T-helper 17 cell (primary cell): ENCODE results near the gene PADI4. TPM values are rescaled to one million over a fixed set of nuclear protein-coding genes. Genes with fewer than 3 reads are reported as not detected.
"Not testable (repeated sequence)": the region's sequence is repeated elsewhere in the genome, so short reads cannot be mapped to it uniquely, and the experiment has no call there.

Source experiments
- ATAC-seq: fragments of 150-1000 bp; cut with Tn5 transposase; 2 replicates; pipeline ENCODE4 v1.10.0; 2021; ENCODE audit warnings: mild to moderate bottlenecking, moderate library complexity
- DNase-seq, 3 donors: peaks; one replicate each; pipeline versions ENCODE4 v3.0.0 to v3.0.0-alpha.2; 2020 to 2021
- H3K9me3 ChIP-seq: one replicate; pipeline ENCODE4 v1.7.0; 2013; ENCODE audit warnings: low read length, mild to moderate bottlenecking; ENCODE audit not compliant: control insufficient read depth, poor library complexity, severe bottlenecking
- H3K27ac Mint-ChIP-seq: one replicate; pipeline ENCODE4 v1.8.0; 2022; ENCODE audit warnings: mild to moderate bottlenecking, moderate library complexity, mixed read lengths
- H3K27me3 Mint-ChIP-seq: one replicate; pipeline ENCODE4 v1.8.0; 2022; ENCODE audit warnings: mixed read lengths
- H3K36me3 Mint-ChIP-seq: one replicate; pipeline ENCODE4 v1.8.0; 2022; ENCODE audit warnings: low read depth, mixed read lengths
- H3K4me1 Mint-ChIP-seq: one replicate; pipeline ENCODE4 v1.8.0; 2022; ENCODE audit warnings: mild to moderate bottlenecking, mixed read lengths
- H3K4me3 Mint-ChIP-seq: one replicate; pipeline ENCODE4 v1.8.0; 2022; ENCODE audit warnings: mild to moderate bottlenecking, moderate library complexity, mixed read lengths
- total RNA-seq, 4 donors: library from RNA in 2 of 4; stranded (reverse) in 2 of 4; gene quantifications; one replicate each; pipeline ENCODE4 v1.2.3 and lab custom pipeline; 2022 to 2026

Gene PADI4
- total RNA-seq, 2 donors from 2014 or later: 1.5 to 1.6 TPM

DNA sequence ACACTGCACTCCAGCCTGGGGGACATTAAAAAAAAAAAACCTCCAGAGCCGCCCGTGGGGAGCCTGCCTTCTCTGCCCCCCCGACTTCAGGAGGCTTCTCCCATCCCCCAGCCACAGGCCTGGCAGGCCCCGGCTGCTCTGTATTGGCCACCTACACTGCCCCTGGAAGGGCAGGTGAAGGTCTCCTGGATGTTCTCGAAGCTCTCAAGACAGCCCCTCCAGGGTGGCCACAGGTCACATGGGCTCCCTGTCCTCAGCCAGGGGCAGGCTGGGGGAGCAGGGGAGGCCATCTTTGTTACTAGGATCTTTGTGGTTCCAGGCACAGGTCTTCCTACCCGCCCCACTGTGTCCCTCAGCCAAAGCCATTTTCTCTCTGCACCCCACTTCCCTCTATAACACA lies 96.8 kb downstream of the PADI4 start:
- no peaks in the 10 kb centered on the region for H3K9me3 ChIP-seq
- DNase-seq: no peak
- Mint-ChIP-seq H3K36me3 (peaks cover 3% of the 10 kb centered on the region), H3K4me1 (peaks cover 5% of the 10 kb centered on the region), H3K4me3 (no peak overlapping the region), H3K27ac (no peak overlapping the region), H3K27me3 (no peaks in the 10 kb centered on the region)
- ATAC-seq: no peak

DNA sequence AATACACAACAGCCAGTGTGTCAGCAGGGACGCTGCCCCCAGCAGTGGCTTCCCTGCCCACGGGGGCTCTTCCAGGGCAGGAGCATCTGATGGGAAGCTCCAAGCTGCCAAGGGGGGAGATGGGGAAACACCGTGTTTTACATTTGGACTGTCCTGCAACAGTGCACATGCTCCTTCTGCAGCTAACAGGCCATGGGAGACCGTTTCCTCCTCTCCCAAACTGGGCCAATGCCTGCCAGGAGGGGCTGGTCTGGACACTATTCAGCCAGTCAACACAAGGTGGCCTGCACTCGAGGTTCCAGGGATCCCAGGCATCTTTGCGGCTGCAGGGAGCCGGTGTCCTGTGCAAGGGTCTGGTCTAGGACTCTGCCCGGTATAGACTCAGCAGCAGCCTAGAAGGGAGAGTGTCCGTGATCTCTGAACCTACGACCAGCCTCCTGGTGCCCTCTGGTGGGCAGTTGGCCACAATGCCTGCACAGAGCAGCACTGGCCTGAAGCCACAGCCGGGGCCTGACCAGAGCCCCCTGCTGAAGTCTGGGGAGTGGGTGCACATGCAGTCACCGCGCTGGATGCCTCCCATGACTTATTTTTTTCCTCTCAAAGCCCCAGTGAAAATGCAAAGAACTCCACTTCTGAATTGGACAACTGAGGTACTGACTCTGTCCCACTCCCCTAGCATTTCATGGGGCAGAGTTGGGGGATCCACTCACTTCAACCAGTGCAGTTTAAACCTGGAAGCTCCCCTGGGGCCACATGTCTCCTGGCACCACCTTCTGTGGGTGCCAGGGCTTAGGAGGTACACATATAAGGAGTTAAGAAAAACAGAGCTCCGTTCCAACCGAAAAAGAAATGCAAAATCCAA lies 98.1 kb downstream of the PADI4 start:
- ATAC-seq (peak; percentile 81), DNase-seq (peak in 1 of 3 donors; percentile 24)
- Mint-ChIP-seq H3K27me3 (no peaks in the 10 kb centered on the region), H3K4me1 (peaks cover 7% of the 10 kb centered on the region), H3K36me3 (peaks cover 3% of the 10 kb centered on the region), H3K4me3 (peak overlapping the region; percentile 7), H3K27ac (peak overlapping the region; percentile 43)
- no peaks in the 10 kb centered on the region for H3K9me3 ChIP-seq

DNA sequence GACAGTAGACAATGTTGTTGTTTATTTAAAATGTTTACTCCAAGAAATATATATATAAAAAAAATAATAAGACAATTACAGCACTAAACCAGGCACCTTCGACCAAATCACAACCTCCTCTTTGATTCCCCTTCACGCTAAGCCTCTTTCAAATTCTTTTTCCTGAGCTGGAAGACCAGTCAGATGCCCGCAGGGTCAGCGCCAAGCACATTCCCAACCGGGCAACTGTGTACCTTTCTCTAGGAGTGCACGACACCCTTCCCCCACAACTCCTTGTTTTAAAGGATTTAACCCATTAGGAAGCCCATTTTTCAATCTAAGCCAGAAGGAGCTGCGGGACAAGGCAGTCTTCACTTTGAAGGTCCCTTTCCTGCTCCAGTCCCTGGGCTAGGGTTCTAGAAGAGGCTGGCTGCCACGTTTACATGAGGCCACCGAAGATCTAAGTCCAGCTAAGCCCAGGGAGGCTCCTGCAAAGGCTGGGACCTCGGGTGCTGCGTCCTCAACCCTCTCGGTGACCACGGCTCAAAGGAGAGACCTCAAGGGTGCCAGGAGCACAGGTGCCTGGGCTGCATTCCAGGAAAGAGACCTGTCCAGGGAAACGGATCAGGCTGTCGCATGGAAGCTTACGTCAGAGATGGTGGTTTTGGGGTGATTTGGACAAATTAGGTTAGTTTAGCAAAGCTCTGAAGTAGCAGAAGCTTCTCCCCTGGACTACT lies 98.9 kb downstream of the PADI4 start:
- H3K27ac Mint-ChIP-seq, H3K36me3 Mint-ChIP-seq: not testable (repeated sequence)

DNA sequence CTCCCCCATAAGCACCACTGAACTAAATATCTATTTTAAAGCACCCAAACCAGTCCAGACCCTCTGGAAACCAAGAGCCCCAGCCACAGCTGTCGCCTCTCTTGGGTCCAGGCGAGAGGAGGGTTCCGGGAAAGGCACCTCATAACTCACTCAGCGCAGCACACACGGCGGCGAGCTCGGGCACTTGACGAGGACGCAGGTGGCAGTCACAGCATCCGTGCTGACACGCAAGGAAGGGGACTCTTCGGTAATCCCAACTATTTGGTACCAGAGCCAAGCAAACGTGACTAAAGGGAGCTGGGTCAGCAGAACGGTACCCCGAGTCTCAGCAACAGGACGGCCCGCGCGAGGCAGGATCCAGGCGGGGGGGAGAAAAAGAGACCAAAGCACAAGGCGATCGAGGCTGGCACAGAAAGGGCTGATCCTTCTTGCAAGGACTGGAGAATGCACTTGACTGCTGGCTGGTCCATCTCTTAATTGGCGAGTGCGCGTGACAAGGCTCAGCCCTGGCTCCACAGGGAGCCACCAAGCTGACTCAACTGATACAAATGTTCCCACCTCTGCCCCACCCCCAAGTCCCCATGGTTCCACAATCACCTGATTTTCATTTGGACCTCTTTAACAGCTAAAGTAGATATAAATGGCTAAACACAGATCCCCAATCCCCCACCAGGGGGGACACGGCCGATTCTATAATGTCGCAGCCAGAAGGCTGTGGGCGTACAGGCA lies 100.0 kb downstream of the PADI4 start:
- not testable (repeated sequence) for H3K27me3 Mint-ChIP-seq, H3K9me3 ChIP-seq, DNase-seq, ATAC-seq, H3K4me3 Mint-ChIP-seq, H3K36me3 Mint-ChIP-seq, H3K27ac Mint-ChIP-seq
- H3K4me1 Mint-ChIP-seq: peaks cover 10% of the 10 kb centered on the region

More for the DNA sequence above, 98.9 kb downstream of the PADI4 start:
- DNase-seq, H3K4me3 Mint-ChIP-seq, ATAC-seq, H3K9me3 ChIP-seq, H3K27me3 Mint-ChIP-seq: not testable (repeated sequence)
- H3K4me1 Mint-ChIP-seq: peaks cover 10% of the 10 kb centered on the region

DNA sequence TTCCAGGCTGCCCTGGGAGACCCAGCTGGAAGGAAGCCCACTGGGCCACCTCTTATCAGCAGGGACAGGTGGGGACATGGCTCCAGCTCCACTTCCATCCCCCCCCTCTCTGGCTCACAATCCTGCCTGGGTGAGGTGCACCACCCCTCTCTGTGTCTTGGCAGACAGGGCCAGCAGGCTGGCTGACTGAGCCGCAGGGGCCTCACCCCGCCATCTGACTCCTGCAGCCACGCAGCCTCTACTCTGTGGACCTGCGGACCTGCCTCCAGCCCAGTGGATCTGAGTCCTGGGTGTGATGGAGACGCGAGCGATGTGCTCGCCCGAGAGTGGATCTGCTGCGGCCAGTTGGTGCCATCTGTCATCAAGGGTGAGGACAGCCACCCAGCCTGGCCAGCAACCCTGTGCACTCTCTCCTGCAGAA lies 101.4 kb downstream of the PADI4 start:
- DNase-seq: no peak
- ATAC-seq: no peak
- peaks cover 9% of the 10 kb centered on the region for H3K36me3 Mint-ChIP-seq
- H3K27ac Mint-ChIP-seq: no peak overlapping the region
- no peaks in the 10 kb centered on the region for H3K9me3 ChIP-seq
- H3K4me3 Mint-ChIP-seq: no peak overlapping the region
- peaks cover 10% of the 10 kb centered on the region for H3K4me1 Mint-ChIP-seq
- no peaks in the 10 kb centered on the region for H3K27me3 Mint-ChIP-seq

DNA sequence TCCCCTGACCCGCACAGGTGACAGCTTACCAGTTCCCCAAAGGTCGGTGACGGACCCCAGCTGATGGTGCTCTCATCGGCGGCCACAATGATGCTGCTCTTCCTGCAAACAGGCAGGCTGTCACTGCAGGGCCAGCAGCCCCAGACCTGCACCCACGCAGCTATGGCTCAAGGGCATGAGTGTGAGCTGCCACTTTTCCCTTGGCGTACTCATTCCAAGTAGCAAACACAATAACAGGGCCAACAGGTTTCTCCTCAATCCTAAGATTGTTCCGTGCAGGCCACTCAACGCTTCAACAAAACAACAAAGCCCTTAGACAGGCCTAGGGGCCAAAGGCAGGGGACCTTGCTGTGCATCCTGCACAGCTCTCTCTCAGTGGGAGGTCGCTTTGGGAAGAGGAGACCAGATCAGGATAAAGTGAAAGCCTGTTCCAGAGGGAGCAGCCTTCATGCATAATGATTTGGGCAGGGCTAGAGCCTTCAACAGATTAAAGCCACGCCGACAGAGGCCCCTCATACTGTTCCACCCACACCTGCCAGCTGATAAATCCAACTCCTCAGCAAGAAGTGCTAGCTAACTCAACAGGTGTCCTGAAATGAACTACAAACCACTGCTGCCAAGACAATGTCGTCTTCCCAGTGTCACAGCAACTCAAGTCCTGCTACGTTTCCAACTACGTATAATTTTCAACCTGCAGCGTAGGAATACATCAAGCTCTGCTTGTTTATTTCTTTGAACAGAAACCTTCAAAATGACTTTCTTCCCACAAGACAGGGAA lies 104.3 kb downstream of the PADI4 start:
- peaks cover 6% of the 10 kb centered on the region for H3K36me3 Mint-ChIP-seq
- H3K9me3 ChIP-seq: no peaks in the 10 kb centered on the region
- H3K27me3 Mint-ChIP-seq: no peaks in the 10 kb centered on the region
- ATAC-seq: no peak
- H3K4me3 Mint-ChIP-seq: no peak overlapping the region
- H3K27ac Mint-ChIP-seq: peak overlapping the region; percentile 4
- DNase-seq: no peak
- peaks cover 7% of the 10 kb centered on the region for H3K4me1 Mint-ChIP-seq

Other genes starting within 250 kb of the PADI4 start
- under 1 TPM; 0.23 to 0.57 TPM for gene PADI2, start 188.7 kb upstream of the PADI4 start, total RNA-seq
- gene PADI1, start 103.1 kb upstream of the PADI4 start, total RNA-seq: not detected
- not detected for gene PADI3, start 59.1 kb upstream of the PADI4 start, total RNA-seq
- gene PADI6, start 64.0 kb downstream of the PADI4 start, total RNA-seq: under 1 TPM in 1 of 2 donors, not detected in 1; 0.12 TPM
- 10 to 100 TPM; 30.3 to 35.3 TPM for gene RCC2, start 131.5 kb downstream of the PADI4 start, total RNA-seq
- gene ARHGEF10L, start 231.5 kb downstream of the PADI4 start, total RNA-seq: under 1 TPM in 1 of 2 donors, not detected in 1; 0.35 TPM